Uterus (tissue), 4 donors: ENCODE data around the gene DEPDC5. TPM values are rescaled to one million over a fixed set of nuclear protein-coding genes. Genes with fewer than 3 reads are reported as not detected.

Experiments
- DNase-seq, 2 donors: peaks; one replicate each; pipeline ENCODE4 v3.0.0-alpha.2; 2019 to 2020
- H3K27ac ChIP-seq, 2 donors: fragments of 200-600 bp; sonication (generic); 1 replicate in 1 of 2; 2 replicates in 1 of 2; pipeline ENCODE4 v1.5.1; 2016 to 2018
- H3K27me3 ChIP-seq, 2 donors: fragments of 200-600 bp; sonication (generic); one replicate each; pipeline ENCODE4 v1.5.1; 2018 to 2019; ENCODE audit warnings: control low read depth in 1 of 2
- H3K36me3 ChIP-seq, 2 donors: fragments of 200-600 bp; sonication (generic); one replicate each; pipeline ENCODE4 v1.5.1; 2019; ENCODE audit warnings: control low read depth in 1 of 2
- H3K4me1 ChIP-seq, 2 donors: fragments of 200-600 bp; sonication (generic); one replicate each; pipeline ENCODE4 v1.5.1; 2018 to 2019; ENCODE audit warnings: control low read depth in 1 of 2
- H3K4me3 ChIP-seq, 2 donors: fragments of 200-600 bp; sonication (generic); 1 replicate in 1 of 2; 2 replicates in 1 of 2; pipeline ENCODE4 v1.5.1; 2018 to 2019; ENCODE audit warnings: mild to moderate bottlenecking in 1 of 2
- H3K9me3 ChIP-seq, 2 donors: fragments of 200-600 bp; sonication (generic); one replicate each; pipeline ENCODE4 v1.5.1; 2019; ENCODE audit warnings: control low read depth in 1 of 2
- POLR2A ChIP-seq, 2 donors: fragments of 450-650 bp; IDR thresholded peaks; one replicate each; pipeline ENCODE4 v1.6.1; 2016; ENCODE audit warnings: antibody characterized with exemption in 2 of 2, mild to moderate bottlenecking in 1 of 2, moderate library complexity in 1 of 2
- intact Hi-C: fragments of 100-400 bp; cut with DNase I; formaldehyde crosslinking; loops from one replicate; pipeline ENCODE4 v1.15.1; 2023; ENCODE audit warnings: low total_unique reads
- total RNA-seq, 4 donors: library from RNA; depleted of rRNA in 3 of 4; stranded (reverse); fragments of >200 nt in 3 of 4; gene quantifications; one replicate each; pipeline versions ENCODE4 v1.1.0 to v1.2.4, GENCODE V29; 2014 to 2023
- TF ChIP-seq, protein P1 (sequence below), 4 experiments: fragments of 200-600 bp in 2 of 4; fragments of 450-650 bp in 2 of 4; sonication (generic) in 2 of 4; IDR thresholded peaks; one replicate each; pipeline ENCODE4 v1.5.1; 2016 to 2019; ENCODE audit warnings: antibody characterized with exemption in 4 of 4, mild to moderate bottlenecking in 2 of 4, moderate library complexity in 1 of 4
- donor health status: DM: yes; HTN: yes; CAD: no.

DEPDC5 gene
- total RNA-seq, 4 donors from 2014 or later = 9.1 to 180 (median 37.2) TPM

DNA sequence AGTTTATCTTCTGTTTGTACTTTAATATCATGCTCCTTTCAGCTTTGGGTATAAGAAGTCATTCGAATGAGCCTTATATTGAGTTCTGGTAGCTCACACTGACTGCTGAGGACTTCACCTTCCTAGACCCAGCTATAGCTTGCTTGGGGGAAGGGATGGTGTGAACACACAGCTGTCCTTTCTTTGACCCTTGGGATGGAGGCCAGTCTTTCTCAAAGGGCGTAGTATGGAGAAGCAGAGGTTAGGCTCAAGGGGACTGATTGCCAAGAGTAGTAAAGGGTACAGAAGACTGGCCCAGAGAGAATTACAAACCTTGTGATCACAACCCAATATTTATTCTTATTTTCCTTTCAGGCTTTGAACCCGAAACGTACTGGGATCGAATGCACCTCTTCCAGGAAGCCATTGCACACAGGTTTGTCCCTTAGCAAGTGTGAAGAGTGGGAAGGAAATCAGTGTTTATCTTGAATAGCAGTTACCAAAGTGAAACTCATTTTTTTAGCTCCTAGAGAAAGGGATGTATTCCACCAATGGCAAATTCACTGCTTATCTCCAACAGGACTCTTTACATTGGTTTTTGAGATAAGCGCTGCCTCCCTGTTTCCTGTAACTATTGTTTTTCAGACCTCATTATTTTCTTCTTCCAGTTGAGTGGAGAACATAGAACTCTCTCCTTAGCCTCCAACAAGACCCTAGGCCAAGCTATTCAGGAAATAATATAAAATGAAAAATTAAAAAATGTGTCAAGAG, 147.7 kb downstream of the DEPDC5 start:
- Histone ChIP-seq H3K27ac (no peak overlapping the region), H3K4me3 (no peak overlapping the region), H3K36me3 (no peaks in the 10 kb centered on the region), H3K9me3 (no peaks in the 10 kb centered on the region), H3K4me1 (no peaks in the 10 kb centered on the region), H3K27me3 (no peaks in the 10 kb centered on the region)
- TF ChIP-seq, protein P1, sequence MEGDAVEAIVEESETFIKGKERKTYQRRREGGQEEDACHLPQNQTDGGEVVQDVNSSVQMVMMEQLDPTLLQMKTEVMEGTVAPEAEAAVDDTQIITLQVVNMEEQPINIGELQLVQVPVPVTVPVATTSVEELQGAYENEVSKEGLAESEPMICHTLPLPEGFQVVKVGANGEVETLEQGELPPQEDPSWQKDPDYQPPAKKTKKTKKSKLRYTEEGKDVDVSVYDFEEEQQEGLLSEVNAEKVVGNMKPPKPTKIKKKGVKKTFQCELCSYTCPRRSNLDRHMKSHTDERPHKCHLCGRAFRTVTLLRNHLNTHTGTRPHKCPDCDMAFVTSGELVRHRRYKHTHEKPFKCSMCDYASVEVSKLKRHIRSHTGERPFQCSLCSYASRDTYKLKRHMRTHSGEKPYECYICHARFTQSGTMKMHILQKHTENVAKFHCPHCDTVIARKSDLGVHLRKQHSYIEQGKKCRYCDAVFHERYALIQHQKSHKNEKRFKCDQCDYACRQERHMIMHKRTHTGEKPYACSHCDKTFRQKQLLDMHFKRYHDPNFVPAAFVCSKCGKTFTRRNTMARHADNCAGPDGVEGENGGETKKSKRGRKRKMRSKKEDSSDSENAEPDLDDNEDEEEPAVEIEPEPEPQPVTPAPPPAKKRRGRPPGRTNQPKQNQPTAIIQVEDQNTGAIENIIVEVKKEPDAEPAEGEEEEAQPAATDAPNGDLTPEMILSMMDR (IDR thresholded peaks at IDR 0.05) = no peak
- no peak for TF ChIP-seq POLR2A (IDR thresholded peaks at IDR 0.05)
- intact Hi-C loops = no loop called here
- DNase-seq = no peak

DNA sequence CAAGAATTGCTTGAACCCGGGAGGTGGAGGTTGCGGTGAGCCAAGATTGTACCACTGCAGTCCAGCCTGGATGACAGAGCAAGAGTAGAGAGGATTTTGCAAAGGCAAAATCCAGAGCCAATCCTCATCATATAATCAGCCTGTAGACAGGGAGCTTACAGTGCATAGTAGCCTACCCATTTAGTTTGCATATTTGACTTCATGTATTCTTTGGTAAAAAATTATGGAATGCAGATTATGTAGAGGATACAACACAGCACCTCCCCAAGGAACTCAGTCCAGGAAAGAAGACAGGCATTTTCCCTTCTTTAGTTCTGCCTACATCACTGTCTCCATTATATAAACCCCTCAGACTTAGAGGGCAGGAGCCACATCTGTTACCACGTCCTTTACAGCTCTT, 150.8 kb downstream of the DEPDC5 start:
- intact Hi-C loops = no loop called here
- Histone ChIP-seq H3K36me3 (no peaks in the 10 kb centered on the region), H3K9me3 (no peaks in the 10 kb centered on the region), H3K27ac (no peak overlapping the region), H3K4me1 (no peaks in the 10 kb centered on the region), H3K4me3 (no peak overlapping the region), H3K27me3 (no peaks in the 10 kb centered on the region)
- DNase-seq = no peak
- TF ChIP-seq POLR2A (IDR thresholded peaks at IDR 0.05) = no peak
- TF ChIP-seq, protein P1 (IDR thresholded peaks at IDR 0.05) = no peak

DNA sequence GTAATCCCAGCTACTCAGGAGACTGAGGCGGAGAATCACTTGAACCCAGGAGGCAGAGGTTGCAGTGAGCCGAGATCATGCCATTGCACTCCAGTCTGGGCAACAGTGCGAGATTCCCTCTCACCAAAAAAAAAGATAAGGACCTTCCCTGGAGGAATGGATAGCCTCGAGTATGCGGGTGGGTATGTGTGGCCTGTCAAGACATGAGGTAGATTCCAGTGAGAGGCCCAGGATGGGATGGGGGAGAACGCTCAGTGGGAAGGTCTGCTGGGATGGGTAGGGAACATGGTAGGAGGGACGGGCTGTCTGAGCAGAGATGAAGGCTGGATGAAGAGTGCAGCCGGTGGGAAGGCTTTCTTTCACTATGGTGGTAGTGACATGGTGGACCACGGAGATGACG, 151.5 kb downstream of the DEPDC5 start:
- H3K4me3 ChIP-seq = no peak overlapping the region

DNA sequence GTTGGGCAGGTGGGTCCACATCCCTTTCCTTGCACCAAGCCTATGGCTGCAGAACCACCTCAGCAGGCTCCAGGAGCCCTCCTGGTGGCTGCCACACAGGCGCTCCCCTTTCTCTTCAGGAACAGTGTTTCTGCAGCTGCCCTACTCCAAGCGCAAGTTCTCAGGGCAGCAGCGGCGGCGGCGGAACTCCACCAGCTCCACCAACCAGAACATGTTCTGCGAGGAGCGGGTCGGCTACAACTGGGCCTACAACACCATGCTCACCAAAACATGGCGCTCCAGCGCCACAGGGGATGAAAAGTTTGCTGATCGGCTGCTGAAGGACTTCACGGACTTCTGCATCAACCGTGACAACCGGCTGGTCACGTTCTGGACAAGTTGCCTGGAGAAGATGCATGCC, 152.3 kb downstream of the DEPDC5 start:
- H3K9me3 ChIP-seq = no peaks in the 10 kb centered on the region
- TF ChIP-seq, protein P1 (IDR thresholded peaks at IDR 0.05) = no peak
- H3K27me3 ChIP-seq = no peaks in the 10 kb centered on the region
- intact Hi-C loops = no loop called here
- no peak overlapping the region for H3K27ac ChIP-seq
- H3K4me3 ChIP-seq = no peak overlapping the region
- no peak for DNase-seq
- H3K4me1 ChIP-seq = no peaks in the 10 kb centered on the region
- H3K36me3 ChIP-seq = no peaks in the 10 kb centered on the region

More for the DNA sequence above, 151.5 kb downstream of the DEPDC5 start:
- intact Hi-C loops = no loop called here
- no peak for TF ChIP-seq POLR2A (IDR thresholded peaks at IDR 0.05)
- TF ChIP-seq, protein P1 (IDR thresholded peaks at IDR 0.05) = no peak
- no peak for DNase-seq
- no peak overlapping the region for H3K27ac ChIP-seq
- H3K27me3 ChIP-seq = no peaks in the 10 kb centered on the region
- no peaks in the 10 kb centered on the region for H3K4me1 ChIP-seq
- no peaks in the 10 kb centered on the region for H3K36me3 ChIP-seq
- H3K9me3 ChIP-seq = no peaks in the 10 kb centered on the region

- no peak for DNase-seq
- no peaks in the 10 kb centered on the region for H3K4me1 ChIP-seq
- H3K9me3 ChIP-seq = no peaks in the 10 kb centered on the region
- H3K36me3 ChIP-seq = no peaks in the 10 kb centered on the region
- H3K4me3 ChIP-seq = no peak overlapping the region
- intact Hi-C loops = no loop called here
- TF ChIP-seq, protein P1 (IDR thresholded peaks at IDR 0.05) = no peak
- no peak for TF ChIP-seq POLR2A (IDR thresholded peaks at IDR 0.05)
- no peaks in the 10 kb centered on the region for H3K27me3 ChIP-seq
- no peak overlapping the region for H3K27ac ChIP-seq
Observed at GRCh38 chr22:31906569-31906968, 152.8 kb downstream of the DEPDC5 start.
